Measurements from ENCODE around the gene GGT5.
"Not testable (repeated sequence)": the region's sequence is repeated elsewhere in the genome, so short reads cannot be mapped to it uniquely, and the experiment has no call there.

GGT5 gene

GRCh38 chr22:24185501-24186351 lies 59.2 kb downstream of the GGT5 start:
- no peak for DNase-seq

GRCh38 chr22:24185001-24185500 lies 59.8 kb downstream of the GGT5 start:
- no peak for DNase-seq

GRCh38 chr22:24184057-24184798 lies 60.7 kb downstream of the GGT5 start:
- DNase-seq: no peak

GRCh38 chr22:24183321-24184031 lies 61.4 kb downstream of the GGT5 start:
- DNase-seq: no peak

- not testable (repeated sequence) for DNase-seq
Observed at GRCh38 chr22:24182900-24183246, 62.0 kb downstream of the GGT5 start.

- no peak for DNase-seq
Observed at GRCh38 chr22:24181996-24182899, 62.6 kb downstream of the GGT5 start.

- DNase-seq: no peak
Observed at GRCh38 chr22:24181088-24181995, 63.5 kb downstream of the GGT5 start, which contains the start of gene SUSD2. SUSD2 (plus strand) TSS chr22:24181487; CDS start chr22:24181520, 33 bp downstream.

- no peak for DNase-seq
Observed at GRCh38 chr22:24180316-24181087, 64.4 kb downstream of the GGT5 start.

- DNase-seq: no peak
Observed at GRCh38 chr22:24179478-24180210, 65.2 kb downstream of the GGT5 start.

- DNase-seq: no peak
Observed at GRCh38 chr22:24178502-24179440, 66.1 kb downstream of the GGT5 start.

GRCh38 chr22:24178021-24178431 lies 66.9 kb downstream of the GGT5 start:
- DNase-seq: no peak

- DNase-seq: no peak
Observed at GRCh38 chr22:24177456-24177855, 67.4 kb downstream of the GGT5 start.

- no peak for DNase-seq
Observed at GRCh38 chr22:24177045-24177444, 67.8 kb downstream of the GGT5 start.

GRCh38 chr22:24176630-24177029 lies 68.3 kb downstream of the GGT5 start:
- DNase-seq: no peak

GRCh38 chr22:24176040-24176439 lies 68.8 kb downstream of the GGT5 start:
- DNase-seq: no peak

GRCh38 chr22:24175160-24175808 lies 69.6 kb downstream of the GGT5 start:
- peak in 41 of 56 donors; percentile 14 to 76 (median 41) for DNase-seq
